GM12801 (cell line): ENCODE measurements around the gene CAMK4.

ENCODE experiments used
- CTCF ChIP-seq: IDR thresholded peaks from one replicate; pipeline ENCODE4 v1.5.1; 2011; ENCODE audit warnings: control low read depth; ENCODE audit not compliant: insufficient read length; ENCODE audit errors: extremely low read depth

CAMK4 gene

GRCh38 chr5:111236995-111237394 lies 12.8 kb downstream of the CAMK4 start:
- no peak for TF ChIP-seq CTCF

GRCh38 chr5:111237470-111237869 lies 13.3 kb downstream of the CAMK4 start:
- no peak for TF ChIP-seq CTCF

DNA sequence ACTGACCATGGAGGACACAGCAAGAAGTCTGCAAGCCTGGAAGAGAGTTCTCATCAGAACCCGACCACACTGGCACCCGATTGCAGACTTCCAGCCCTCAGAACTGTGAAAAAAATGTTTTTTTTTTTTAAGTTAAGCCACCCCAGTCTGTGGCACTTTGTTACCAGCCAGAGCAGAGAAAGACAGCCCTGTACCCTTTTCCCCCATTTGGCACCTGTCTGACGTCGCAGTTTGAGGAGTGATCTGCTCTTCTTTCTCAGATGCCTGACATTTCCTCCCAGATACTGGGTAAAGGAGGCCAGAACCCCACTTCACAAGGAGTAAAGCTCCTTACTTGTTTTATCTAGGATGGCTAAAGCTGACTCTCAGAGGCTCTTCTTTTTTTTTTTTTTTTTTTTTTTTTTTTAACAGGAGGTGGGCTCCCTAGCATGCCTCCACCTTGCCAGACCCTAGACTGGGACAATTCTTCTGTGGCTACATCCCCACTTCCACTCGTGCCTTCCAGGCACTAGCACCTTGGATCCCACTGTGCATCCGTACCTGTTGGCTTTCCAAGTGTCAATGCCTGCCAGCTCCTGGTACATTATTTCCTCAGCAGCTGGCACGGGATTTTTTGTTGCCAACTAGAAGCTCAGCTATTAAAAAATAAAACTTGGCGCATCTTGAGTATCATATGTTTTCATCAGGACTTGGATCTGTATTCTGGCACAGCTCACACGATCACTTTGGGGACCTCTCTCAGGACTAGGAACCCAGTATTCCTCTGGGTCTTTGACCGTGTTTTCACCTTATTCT lies 14.4 kb downstream of the CAMK4 start:
- no peak for TF ChIP-seq CTCF

DNA sequence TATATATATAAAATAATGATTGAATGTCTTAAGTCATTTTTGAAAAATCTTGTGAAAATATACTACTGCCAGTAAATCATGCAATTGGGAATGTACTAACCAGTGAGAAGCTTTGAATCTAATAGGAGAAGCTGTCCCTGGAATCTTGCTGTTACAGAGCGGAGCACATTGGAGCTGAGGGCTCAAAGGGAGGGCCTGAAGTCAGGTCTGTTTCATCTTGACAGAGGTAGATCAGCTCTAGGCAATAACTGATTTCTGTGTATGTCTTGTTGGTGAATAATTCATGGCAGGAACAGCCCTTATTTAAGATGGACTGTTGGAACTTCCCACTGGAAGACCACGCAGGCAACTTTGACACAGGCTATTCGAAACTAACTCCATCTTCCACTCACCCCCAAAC lies 17.5 kb downstream of the CAMK4 start:
- no peak for TF ChIP-seq CTCF

- TF ChIP-seq CTCF, result no peak
Observed at GRCh38 chr5:111242606-111243005, 18.4 kb downstream of the CAMK4 start.

DNA sequence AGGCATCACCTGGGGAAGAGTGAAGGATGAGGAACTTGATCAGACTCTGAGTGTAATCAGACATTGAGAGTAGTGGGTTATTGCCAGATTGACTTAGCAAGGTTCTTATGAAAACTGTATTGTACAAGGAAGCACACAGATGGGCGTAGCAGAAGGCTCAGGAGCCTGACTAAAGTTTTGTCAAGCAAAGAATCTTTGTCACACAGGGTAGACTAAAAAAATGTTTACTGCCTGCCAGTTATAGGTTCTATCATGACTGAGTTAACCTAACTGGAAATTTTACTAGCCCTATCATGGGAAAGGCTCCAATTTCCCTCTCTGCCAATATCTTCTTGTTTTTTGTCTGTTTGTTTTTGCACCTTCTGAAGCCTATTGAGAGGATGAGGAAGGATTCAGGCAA lies 19.1 kb downstream of the CAMK4 start:
- TF ChIP-seq CTCF, result no peak

GRCh38 chr5:111245654-111246053 lies 21.5 kb downstream of the CAMK4 start:
- TF ChIP-seq CTCF, result no peak

DNA sequence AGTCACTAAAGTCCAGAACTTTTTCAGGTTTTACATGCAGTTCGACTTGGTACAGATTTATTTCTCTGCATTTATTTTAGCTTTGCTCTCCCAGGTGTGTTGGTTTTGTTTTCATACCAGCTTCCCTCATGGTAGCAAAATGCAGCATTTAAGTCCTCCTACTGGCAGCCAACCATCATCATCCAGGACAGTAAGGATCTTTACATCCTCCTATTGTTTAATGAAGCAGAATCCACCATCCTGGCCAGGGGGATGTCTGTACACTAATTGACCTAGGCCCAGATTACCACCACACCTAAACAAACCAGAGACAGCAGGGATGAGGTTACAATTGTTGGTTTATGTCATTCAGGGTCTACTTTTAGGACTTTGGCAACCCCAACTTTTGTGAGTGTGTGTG lies 22.3 kb downstream of the CAMK4 start:
- TF ChIP-seq CTCF, result no peak
